Astrocyte of the cerebellum (primary cell): ENCODE data around the gene CCL7.

Experiments used
- DNase-seq: peaks from one replicate; pipeline ENCODE4 v3.0.0-alpha.2; 2011; ENCODE audit warnings: low read depth
- H3K4me3 ChIP-seq: 2 replicates; pipeline ENCODE4 v1.5.1; 2011; ENCODE audit warnings: mild to moderate bottlenecking, low read depth, low read length, moderate library complexity
- CTCF ChIP-seq: IDR thresholded peaks from 2 replicates; pipeline ENCODE4 v1.5.1; 2012; ENCODE audit warnings: low read length, low read depth, moderate library complexity, mild to moderate bottlenecking; ENCODE audit errors: missing control alignments
- in situ Hi-C: cut with HindIII; loops from 2 replicates; pipeline ENCODE4 v1.10.0; 2017; ENCODE audit warnings: low sequenced_read_pairs

The CCL7 gene

GRCh38 chr17:34246446-34246845, 23.6 kb upstream of the CCL7 start:
- TF ChIP-seq CTCF = no peak
- H3K4me3 ChIP-seq = no peak overlapping the region
- in situ Hi-C loops = no loop called here
- DNase-seq = no peak

- in situ Hi-C loops = no loop called here
- H3K4me3 ChIP-seq = no peak overlapping the region
- no peak for TF ChIP-seq CTCF
- no peak for DNase-seq
Observed at GRCh38 chr17:34246881-34247280, 23.1 kb upstream of the CCL7 start.

- DNase-seq = no peak
- no peak for TF ChIP-seq CTCF
- in situ Hi-C loops = no loop called here
- H3K4me3 ChIP-seq = no peak overlapping the region
Observed at GRCh38 chr17:34248511-34249024, 21.5 kb upstream of the CCL7 start.

- in situ Hi-C loops = no loop called here
- no peak overlapping the region for H3K4me3 ChIP-seq
- no peak for DNase-seq
- no peak for TF ChIP-seq CTCF
Observed at GRCh38 chr17:34249061-34249460, 21.0 kb upstream of the CCL7 start.

GRCh38 chr17:34249478-34249877, 20.5 kb upstream of the CCL7 start:
- H3K4me3 ChIP-seq = no peak overlapping the region
- in situ Hi-C loops = no loop called here
- no peak for DNase-seq
- no peak for TF ChIP-seq CTCF

GRCh38 chr17:34251186-34251585, 18.8 kb upstream of the CCL7 start:
- in situ Hi-C loops = no loop called here
- DNase-seq = no peak
- no peak for TF ChIP-seq CTCF
- no peak overlapping the region for H3K4me3 ChIP-seq

GRCh38 chr17:34252095-34252443, 18.0 kb upstream of the CCL7 start:
- no peak overlapping the region for H3K4me3 ChIP-seq
- DNase-seq = no peak
- TF ChIP-seq CTCF = no peak
- in situ Hi-C loops = no loop called here
